HG02840 (cell line): ENCODE data around the gene SLC25A17.
"Not testable (repeated sequence)": the region's sequence is repeated elsewhere in the genome, so short reads cannot be mapped to it uniquely, and the experiment has no call there.

Experiments used
- ATAC-seq: cut with Tn5 transposase; IDR thresholded peaks from one replicate; pipeline ENCODE4 v1.9.1; 2021; ENCODE audit warnings: mild to moderate bottlenecking, moderate library complexity, moderate number of reproducible peaks; ENCODE audit not compliant: unreplicated experiment, low FRiP score

Gene SLC25A17

DNA sequence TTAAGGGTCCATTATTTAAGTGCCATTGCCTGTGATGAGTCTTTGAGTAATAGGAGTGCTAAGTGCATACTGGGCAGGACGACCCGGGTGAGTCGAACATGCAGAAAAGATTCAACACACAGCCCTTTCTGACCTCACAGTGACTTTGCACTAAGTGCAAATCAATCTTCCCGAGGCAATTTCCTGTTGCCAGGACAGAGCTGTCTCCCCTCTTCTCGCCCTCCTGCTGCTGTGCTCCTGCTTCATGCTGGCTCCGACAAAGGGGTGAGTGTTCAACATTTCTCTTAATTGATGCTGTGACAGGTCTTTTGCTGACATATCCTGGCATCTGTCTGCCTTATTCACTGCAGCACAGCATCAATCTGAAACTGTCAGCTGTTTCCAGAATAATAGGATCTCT lies 97.9 kb downstream of the SLC25A17 start:
- no peak for ATAC-seq

DNA sequence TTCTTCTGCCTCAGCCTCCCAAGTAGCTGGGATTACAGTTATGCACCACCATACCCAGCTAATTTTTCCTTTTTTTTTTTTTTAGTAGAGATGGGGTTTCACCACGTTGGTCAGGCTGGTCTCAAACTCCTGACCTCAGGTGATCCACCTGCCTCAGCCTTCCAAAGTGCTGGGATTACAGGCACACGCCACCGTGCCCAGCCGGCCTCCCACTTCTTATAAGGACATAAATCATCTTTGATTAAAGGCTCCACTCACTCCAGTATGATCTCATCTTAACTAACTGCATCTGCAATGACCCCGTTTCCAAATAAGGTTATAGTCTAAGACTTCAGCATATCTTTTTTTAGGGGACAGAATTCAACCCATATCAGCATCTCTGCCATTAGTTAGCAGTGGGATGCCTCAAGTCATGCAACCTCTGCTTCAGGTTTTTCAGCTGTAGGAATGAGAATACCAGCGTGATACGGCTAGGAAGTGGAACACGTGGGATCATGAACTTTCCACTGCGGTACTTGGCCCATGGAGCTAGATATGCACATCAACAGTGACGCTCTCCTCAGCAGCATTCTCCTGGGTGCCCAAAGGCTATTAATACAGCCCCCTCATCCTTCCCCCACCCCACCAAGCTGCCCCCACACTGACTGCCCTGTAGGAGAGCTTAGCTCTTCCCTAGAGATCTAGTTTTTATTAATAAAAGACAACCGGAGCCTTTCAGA lies 98.4 kb downstream of the SLC25A17 start:
- ATAC-seq = no peak

GRCh38 chr22:40720156-40720537 lies 99.0 kb downstream of the SLC25A17 start:
- not testable (repeated sequence) for ATAC-seq
